CD4-positive, alpha-beta T cell (primary cell): ENCODE data around the gene MYOCD. TPM values are rescaled to one million over a fixed set of nuclear protein-coding genes. Genes with fewer than 3 reads are reported as not detected.

Experiments
- ATAC-seq: fragments of 200-7000 bp; cut with Tn5 transposase; one replicate; pipeline ENCODE4 v1.10.0; 2022; ENCODE audit warnings: mild to moderate bottlenecking; ENCODE audit not compliant: poor library complexity
- CTCF ChIA-PET: fragments of 350-600 bp; sonication (Branson Sonifier 250); formaldehyde crosslinking; loops from one replicate; lab custom pipeline; 2021; ENCODE audit warnings: antibody characterized with exemption, inconsistent platforms; lab: Charles Lee
- POLR2A ChIA-PET: fragments of 350-600 bp; sonication (Branson Sonifier 250); formaldehyde crosslinking; loops from one replicate; lab custom pipeline; 2021; ENCODE audit warnings: antibody characterized with exemption, inconsistent platforms; lab: Charles Lee
- DNase-seq, 14 experiments: peaks; one replicate each; pipeline ENCODE4 v3.0.0-alpha.2; 2013 to 2020; ENCODE audit warnings: mixed read lengths in 2 of 14
- H3K27ac ChIP-seq, 2 donors: one replicate each; pipeline versions ENCODE4 v1.5.1 to v1.7.0; 2013; ENCODE audit warnings: low read length in 2 of 2, low read depth in 1 of 2, mild to moderate bottlenecking in 1 of 2
- H3K27me3 ChIP-seq, 2 experiments: 1 replicate in 1 of 2; 2 replicates in 1 of 2; pipeline versions ENCODE4 v1.6.1 to v1.7.0; 2013; ENCODE audit warnings: low read length in 2 of 2, control low read depth in 1 of 2, mild to moderate bottlenecking in 1 of 2, moderate library complexity in 1 of 2; ENCODE audit not compliant: insufficient read depth in 2 of 2, control insufficient read depth in 1 of 2
- H3K36me3 ChIP-seq: one replicate; pipeline ENCODE4 v1.6.1; 2013; ENCODE audit warnings: low read length, control low read depth; ENCODE audit not compliant: insufficient read depth
- H3K4me1 ChIP-seq: one replicate; pipeline ENCODE4 v1.6.1; 2013; ENCODE audit warnings: low read length, control low read depth; ENCODE audit not compliant: insufficient read depth
- H3K4me3 ChIP-seq: one replicate; pipeline ENCODE4 v1.5.1; 2013; ENCODE audit warnings: mild to moderate bottlenecking, low read length, moderate library complexity
- H3K9me3 ChIP-seq, 2 experiments: 1 replicate in 1 of 2; 2 replicates in 1 of 2; pipeline versions ENCODE4 v1.6.1 to v1.7.0; 2013; ENCODE audit warnings: low read length in 2 of 2, mild to moderate bottlenecking in 2 of 2, control low read depth in 1 of 2, moderate library complexity in 1 of 2; ENCODE audit not compliant: control insufficient read depth in 1 of 2, insufficient read depth in 1 of 2
- H3K27ac Mint-ChIP-seq: one replicate; pipeline ENCODE4 v1.8.0; 2020; ENCODE audit warnings: mixed read lengths
- H3K27me3 Mint-ChIP-seq: one replicate; pipeline ENCODE4 v1.8.0; 2021; ENCODE audit warnings: mixed read lengths
- H3K36me3 Mint-ChIP-seq: one replicate; pipeline ENCODE4 v1.8.0; 2021; ENCODE audit warnings: low read depth, mixed read lengths
- H3K4me1 Mint-ChIP-seq: one replicate; pipeline ENCODE4 v1.8.0; 2021; ENCODE audit warnings: low read depth, mixed read lengths
- H3K4me3 Mint-ChIP-seq: one replicate; pipeline ENCODE4 v1.8.0; 2020; ENCODE audit warnings: mild to moderate bottlenecking, mixed read lengths
- H3K9me3 Mint-ChIP-seq: one replicate; pipeline ENCODE4 v1.8.0; 2020; ENCODE audit warnings: mixed read lengths
- CTCF ChIP-seq: fragments of 200-600 bp; IDR thresholded peaks from one replicate; pipeline ENCODE4 v1.8.0; 2022; ENCODE audit warnings: antibody characterized with exemption, mild to moderate bottlenecking
- intact Hi-C, 2 experiments: fragments of 100-400 bp; cut with DNase I in 1 of 2; cut with micrococcal nuclease in 1 of 2; formaldehyde crosslinking; loops; one replicate each; pipeline versions ENCODE4 v1.15.1 to v1.9.0; 2023 to 2025; cut with DNase I, micrococcal nuclease
- total RNA-seq, 174 experiments: library from RNA in 2 of 174; stranded (reverse) in 2 of 174; gene quantifications; one replicate each; pipeline ENCODE4 v1.2.3 and lab custom pipeline; 2021 to 2026

Gene MYOCD
- total RNA-seq, 2 experiments from 2014 or later, result not detected

- H3K36me3 Mint-ChIP-seq, result no peaks in the 10 kb centered on the region
- Histone ChIP-seq H3K27me3 (no peaks in the 10 kb centered on the region), H3K9me3 (peaks cover 0 to 17% of the 10 kb centered on the region in 2 experiments), H3K36me3 (no peaks in the 10 kb centered on the region), H3K4me3 (no peak overlapping the region), H3K27ac (no peak overlapping the region), H3K4me1 (no peaks in the 10 kb centered on the region)
- H3K27ac Mint-ChIP-seq, result no peak overlapping the region
- H3K9me3 Mint-ChIP-seq, result peaks cover 13% of the 10 kb centered on the region
- ATAC-seq (no peak), DNase-seq (no peak)
- no peaks in the 10 kb centered on the region for H3K4me1 Mint-ChIP-seq
- no peaks in the 10 kb centered on the region for H3K27me3 Mint-ChIP-seq
- no peak for TF ChIP-seq CTCF
- intact Hi-C loops, result no loop called here
- no peak overlapping the region for H3K4me3 Mint-ChIP-seq
- ChIA-PET POLR2A (no interaction called here), CTCF (no interaction called here)
These were observed 40.6 kb upstream of the MYOCD start for GRCh38 chr17:12625092-12625491.

- no peak for ATAC-seq
- intact Hi-C loops, result no loop called here
- H3K27ac ChIP-seq, result no peak overlapping the region
- Mint-ChIP-seq H3K36me3 (no peaks in the 10 kb centered on the region), H3K9me3 (peaks cover 10% of the 10 kb centered on the region), H3K27ac (no peak overlapping the region), H3K4me1 (no peaks in the 10 kb centered on the region), H3K4me3 (no peak overlapping the region), H3K27me3 (no peaks in the 10 kb centered on the region)
- peaks cover 0 to 17% of the 10 kb centered on the region in 2 experiments for H3K9me3 ChIP-seq
- CTCF ChIA-PET, result no interaction called here
- POLR2A ChIA-PET, result no interaction called here
- no peaks in the 10 kb centered on the region for H3K4me1 ChIP-seq
- H3K4me3 ChIP-seq, result no peak overlapping the region
- TF ChIP-seq CTCF, result no peak
- no peak for DNase-seq
- no peaks in the 10 kb centered on the region for H3K36me3 ChIP-seq
- H3K27me3 ChIP-seq, result no peaks in the 10 kb centered on the region
These were observed 38.5 kb upstream of the MYOCD start for GRCh38 chr17:12627177-12627629.

- DNase-seq, result no peak
- CTCF ChIA-PET, result no interaction called here
- Mint-ChIP-seq H3K36me3 (no peaks in the 10 kb centered on the region), H3K9me3 (peaks cover 6% of the 10 kb centered on the region), H3K4me3 (no peak overlapping the region), H3K27ac (no peak overlapping the region), H3K4me1 (no peaks in the 10 kb centered on the region), H3K27me3 (no peaks in the 10 kb centered on the region)
- no peaks in the 10 kb centered on the region for H3K4me1 ChIP-seq
- peaks cover 0 to 17% of the 10 kb centered on the region in 2 experiments for H3K9me3 ChIP-seq
- intact Hi-C loops, result no loop called here
- H3K27me3 ChIP-seq, result no peaks in the 10 kb centered on the region
- ATAC-seq, result no peak
- H3K4me3 ChIP-seq, result no peak overlapping the region
- H3K27ac ChIP-seq, result no peak overlapping the region
- TF ChIP-seq CTCF, result no peak
- no peaks in the 10 kb centered on the region for H3K36me3 ChIP-seq
- POLR2A ChIA-PET, result no interaction called here
These were observed 37.8 kb upstream of the MYOCD start for GRCh38 chr17:12627781-12628451.
